Uterus (tissue), 2 donors: ENCODE data around the gene PRR15.

Experiments
- POLR2A ChIP-seq, 2 donors: fragments of 450-650 bp; IDR thresholded peaks; one replicate each; pipeline ENCODE4 v1.6.1; 2016; ENCODE audit warnings: antibody characterized with exemption in 2 of 2, mild to moderate bottlenecking in 1 of 2, moderate library complexity in 1 of 2
- TF ChIP-seq, protein P1 (sequence below), 4 experiments: fragments of 200-600 bp in 2 of 4; fragments of 450-650 bp in 2 of 4; sonication (generic) in 2 of 4; IDR thresholded peaks; one replicate each; pipeline ENCODE4 v1.5.1; 2016 to 2019; ENCODE audit warnings: antibody characterized with exemption in 4 of 4, mild to moderate bottlenecking in 2 of 4, moderate library complexity in 1 of 4

DNA sequence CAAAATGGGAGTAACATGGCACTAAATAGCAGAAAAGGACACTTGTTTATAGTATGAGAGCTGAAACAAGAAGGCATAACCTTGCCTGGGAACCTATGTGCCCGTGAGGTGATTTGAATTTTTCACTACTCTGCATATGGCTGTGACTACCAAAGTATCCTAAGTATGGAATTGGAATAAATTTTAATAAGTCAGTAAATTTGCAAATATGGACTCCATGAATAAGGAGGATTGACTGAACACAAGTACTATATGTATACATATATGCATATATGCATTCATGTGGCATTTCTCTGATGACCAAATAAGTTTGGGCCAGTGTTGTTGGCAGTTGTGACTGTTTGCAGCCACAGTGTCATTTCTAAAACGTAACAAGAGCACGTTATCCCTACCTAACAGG, 34.5 kb downstream of the PRR15 start:
- TF ChIP-seq, protein P1, sequence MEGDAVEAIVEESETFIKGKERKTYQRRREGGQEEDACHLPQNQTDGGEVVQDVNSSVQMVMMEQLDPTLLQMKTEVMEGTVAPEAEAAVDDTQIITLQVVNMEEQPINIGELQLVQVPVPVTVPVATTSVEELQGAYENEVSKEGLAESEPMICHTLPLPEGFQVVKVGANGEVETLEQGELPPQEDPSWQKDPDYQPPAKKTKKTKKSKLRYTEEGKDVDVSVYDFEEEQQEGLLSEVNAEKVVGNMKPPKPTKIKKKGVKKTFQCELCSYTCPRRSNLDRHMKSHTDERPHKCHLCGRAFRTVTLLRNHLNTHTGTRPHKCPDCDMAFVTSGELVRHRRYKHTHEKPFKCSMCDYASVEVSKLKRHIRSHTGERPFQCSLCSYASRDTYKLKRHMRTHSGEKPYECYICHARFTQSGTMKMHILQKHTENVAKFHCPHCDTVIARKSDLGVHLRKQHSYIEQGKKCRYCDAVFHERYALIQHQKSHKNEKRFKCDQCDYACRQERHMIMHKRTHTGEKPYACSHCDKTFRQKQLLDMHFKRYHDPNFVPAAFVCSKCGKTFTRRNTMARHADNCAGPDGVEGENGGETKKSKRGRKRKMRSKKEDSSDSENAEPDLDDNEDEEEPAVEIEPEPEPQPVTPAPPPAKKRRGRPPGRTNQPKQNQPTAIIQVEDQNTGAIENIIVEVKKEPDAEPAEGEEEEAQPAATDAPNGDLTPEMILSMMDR (IDR thresholded peaks at IDR 0.05), result no peak
- no peak for TF ChIP-seq POLR2A (IDR thresholded peaks at IDR 0.05)
